Epithelial cell of proximal tubule (primary cell): ENCODE measurements around the gene PFN4. TPM values are rescaled to one million over a fixed set of nuclear protein-coding genes. Genes with fewer than 3 reads are reported as not detected.

ENCODE experiments used
- DNase-seq: peaks from one replicate; pipeline ENCODE4 v3.0.0-alpha.2; 2011; ENCODE audit warnings: low read depth
- H3K4me3 ChIP-seq: 2 replicates; pipeline ENCODE4 v1.5.1; 2011; ENCODE audit warnings: low read depth, mild to moderate bottlenecking, low read length
- total RNA-seq: library from RNA; depleted of rRNA; stranded (reverse); fragments of >200 nt; gene quantifications from 2 replicates; pipeline ENCODE4 v1.2.3, GENCODE V29; 2015
- TF ChIP-seq, protein P1 (sequence below): conservative IDR thresholded peaks from 2 replicates; pipeline ENCODE4 v1.5.1; 2012; ENCODE audit warnings: low read depth, mild to moderate bottlenecking, low read length

PFN4 gene, protein sequence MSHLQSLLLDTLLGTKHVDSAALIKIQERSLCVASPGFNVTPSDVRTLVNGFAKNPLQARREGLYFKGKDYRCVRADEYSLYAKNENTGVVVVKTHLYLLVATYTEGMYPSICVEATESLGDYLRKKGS
- not detected in 2 replicates for total RNA-seq

DNA sequence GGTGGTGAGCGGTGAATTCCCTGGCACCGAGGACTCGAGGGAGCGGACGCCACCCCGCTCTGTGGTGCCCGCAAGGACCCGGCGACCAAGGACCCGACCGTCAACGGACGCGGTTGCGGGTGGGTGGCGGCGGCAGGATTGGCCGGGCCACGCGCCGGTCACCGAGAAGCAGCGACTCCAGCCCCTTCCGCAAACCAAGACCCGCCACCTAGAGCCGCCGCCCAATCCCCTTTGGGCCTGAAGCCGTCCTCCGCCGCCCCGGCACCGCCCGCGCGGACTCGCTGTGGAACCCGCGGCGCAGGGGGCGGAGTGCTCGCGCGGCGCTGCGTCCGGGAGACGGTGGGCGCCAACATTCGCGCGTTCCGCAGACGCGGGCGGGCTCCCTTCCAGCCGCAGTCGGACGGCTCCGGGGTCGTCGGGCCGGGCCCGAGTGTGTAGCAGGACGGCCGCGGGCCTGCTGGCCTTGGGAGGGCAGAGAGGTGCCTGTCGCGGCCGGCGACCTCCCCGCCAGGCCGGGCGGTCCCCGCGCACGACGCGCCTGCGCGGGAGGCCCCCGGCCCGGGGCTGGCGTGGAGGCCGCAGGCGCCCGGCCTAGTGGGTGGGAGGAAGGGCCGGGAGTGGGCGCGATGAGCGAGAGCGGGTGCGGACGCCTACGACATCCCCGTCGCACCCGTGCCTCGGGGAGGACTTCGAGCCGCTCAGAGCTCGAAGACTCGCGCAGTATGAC is at the start of gene PFN4, which contains the start of gene FAM228B:
Gene PFN4 (minus strand): TSS at position 140 of the 727 bp plus-strand sequence. CDS start 799 bp downstream, outside the sequence.
Gene FAM228B (plus strand): TSS at position 275 of the 727 bp plus-strand sequence. CDS start 893 bp downstream, outside the sequence.
- TF ChIP-seq, protein P1, sequence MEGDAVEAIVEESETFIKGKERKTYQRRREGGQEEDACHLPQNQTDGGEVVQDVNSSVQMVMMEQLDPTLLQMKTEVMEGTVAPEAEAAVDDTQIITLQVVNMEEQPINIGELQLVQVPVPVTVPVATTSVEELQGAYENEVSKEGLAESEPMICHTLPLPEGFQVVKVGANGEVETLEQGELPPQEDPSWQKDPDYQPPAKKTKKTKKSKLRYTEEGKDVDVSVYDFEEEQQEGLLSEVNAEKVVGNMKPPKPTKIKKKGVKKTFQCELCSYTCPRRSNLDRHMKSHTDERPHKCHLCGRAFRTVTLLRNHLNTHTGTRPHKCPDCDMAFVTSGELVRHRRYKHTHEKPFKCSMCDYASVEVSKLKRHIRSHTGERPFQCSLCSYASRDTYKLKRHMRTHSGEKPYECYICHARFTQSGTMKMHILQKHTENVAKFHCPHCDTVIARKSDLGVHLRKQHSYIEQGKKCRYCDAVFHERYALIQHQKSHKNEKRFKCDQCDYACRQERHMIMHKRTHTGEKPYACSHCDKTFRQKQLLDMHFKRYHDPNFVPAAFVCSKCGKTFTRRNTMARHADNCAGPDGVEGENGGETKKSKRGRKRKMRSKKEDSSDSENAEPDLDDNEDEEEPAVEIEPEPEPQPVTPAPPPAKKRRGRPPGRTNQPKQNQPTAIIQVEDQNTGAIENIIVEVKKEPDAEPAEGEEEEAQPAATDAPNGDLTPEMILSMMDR = no peak
- H3K4me3 ChIP-seq = peak within 1 kb of the TSS; percentile 82
- DNase-seq = no peak

DNA sequence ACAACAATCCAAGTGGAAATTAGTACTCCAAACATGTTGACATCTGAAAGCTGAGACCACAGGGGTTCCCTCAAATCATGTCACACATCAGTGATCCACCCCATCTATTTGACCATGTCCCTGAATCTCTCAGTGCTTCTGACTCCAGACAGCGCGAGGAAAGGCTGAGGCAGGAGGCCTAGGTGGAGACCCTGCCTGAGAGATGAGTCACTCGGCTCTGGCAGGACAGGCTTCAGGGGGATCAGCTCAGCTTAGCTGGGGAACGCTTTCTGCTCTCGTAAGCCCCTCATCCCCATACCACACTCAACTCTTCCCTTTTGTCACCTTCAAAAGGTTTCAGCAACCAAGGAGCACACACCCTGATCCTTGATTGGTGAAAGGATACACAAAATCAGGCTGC is 45.9 kb upstream of the PFN4 start:
- TF ChIP-seq, protein P1 = no peak
- no peak overlapping the region for H3K4me3 ChIP-seq
- no peak for DNase-seq

DNA sequence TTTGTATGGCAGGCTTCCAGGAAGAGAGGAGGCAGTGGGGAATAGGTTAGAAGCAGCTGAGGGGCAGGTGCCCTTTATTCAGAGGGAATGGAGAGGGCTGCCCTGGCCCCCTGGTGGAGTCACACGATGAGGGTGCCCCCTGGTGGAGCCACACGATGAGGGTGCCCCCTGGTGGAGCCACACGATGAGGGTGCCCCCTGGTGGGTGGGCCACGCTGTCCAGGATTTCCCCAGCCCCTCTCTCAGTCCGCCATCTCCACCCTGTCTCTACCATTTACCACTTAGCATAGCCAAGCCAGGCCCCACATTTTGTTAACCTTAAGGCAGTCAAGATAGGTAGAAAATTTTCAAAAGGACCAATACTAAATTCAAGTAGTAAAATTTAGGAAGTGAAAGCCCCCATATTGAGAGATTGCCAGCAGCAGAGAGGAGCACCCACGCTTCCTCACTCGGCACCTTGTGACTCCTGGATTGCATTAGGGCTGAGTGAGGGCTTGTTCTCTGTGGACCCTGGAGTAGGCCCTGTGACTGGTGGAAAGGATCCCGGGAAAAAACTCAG is 41.4 kb upstream of the PFN4 start:
- DNase-seq = no peak
- no peak overlapping the region for H3K4me3 ChIP-seq
- TF ChIP-seq, protein P1 = peak; percentile 77

DNA sequence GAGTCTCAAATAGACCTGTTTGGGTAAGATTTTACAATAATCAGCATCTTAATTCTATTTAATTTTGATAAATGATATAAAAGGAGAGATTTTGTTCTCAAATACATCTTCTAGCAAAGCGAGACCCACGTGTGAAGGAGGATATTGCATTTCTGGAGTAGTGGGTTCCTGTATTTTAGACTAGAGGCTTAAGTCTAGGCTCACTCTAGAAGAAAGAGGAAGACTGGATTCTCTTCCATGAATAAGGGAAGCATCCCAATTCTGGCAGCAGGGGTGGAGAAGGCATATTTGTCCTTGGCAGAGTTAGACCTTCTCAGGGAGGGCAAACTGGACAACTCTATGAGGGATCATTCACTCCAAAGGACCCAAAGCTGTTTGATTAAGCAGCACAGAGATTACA is 40.5 kb upstream of the PFN4 start:
- no peak overlapping the region for H3K4me3 ChIP-seq
- no peak for DNase-seq
- TF ChIP-seq, protein P1 = no peak

DNA sequence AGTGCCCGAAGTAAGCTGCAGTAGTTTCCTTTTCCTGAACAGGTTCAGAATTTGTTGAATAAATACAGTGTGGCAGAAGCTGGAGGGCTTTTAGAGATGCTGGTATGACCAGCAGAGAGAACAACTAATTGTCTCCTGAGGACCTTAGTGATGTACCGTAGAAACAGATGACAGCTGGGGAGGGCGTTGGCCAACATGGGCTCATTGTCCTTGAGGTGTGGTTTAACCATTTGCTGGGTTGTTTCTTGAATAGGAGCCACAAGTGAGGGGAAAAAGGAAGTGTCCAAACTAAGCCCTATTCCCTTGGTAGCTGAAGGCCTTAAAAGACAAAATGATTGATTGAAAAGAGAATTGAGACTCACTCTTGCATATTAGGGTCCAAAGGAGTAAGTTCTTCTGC is 40.1 kb upstream of the PFN4 start:
- no peak for DNase-seq
- TF ChIP-seq, protein P1 = no peak
- no peak overlapping the region for H3K4me3 ChIP-seq

DNA sequence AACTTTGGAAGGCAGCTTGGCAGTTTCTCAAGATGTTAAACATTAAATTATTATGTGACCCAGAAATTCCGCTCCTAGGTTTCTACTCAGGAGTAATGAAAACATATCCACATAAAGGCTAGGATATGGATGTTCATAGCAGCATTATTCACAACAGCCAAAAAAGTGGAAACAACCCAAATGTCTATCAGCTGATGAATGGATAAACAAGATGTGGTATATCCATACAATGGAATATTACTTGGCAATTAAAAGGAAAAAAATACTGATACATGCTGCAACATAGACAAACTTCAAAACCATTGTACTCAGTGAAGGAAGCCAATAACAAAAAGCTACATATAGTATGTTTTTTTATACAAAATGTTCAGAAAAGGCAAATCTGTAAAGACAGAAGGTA is 39.4 kb upstream of the PFN4 start:
- TF ChIP-seq, protein P1 = no peak
- H3K4me3 ChIP-seq = no peak overlapping the region
- DNase-seq = no peak
